Vagina (tissue), 2 donors: ENCODE data around the gene VSTM4.

Experiments used
- CTCF ChIP-seq, 3 experiments: fragments of 450-650 bp in 2 of 3; fragments of 200-600 bp in 1 of 3; sonication (generic) in 1 of 3; IDR thresholded peaks; one replicate each; pipeline ENCODE4 v1.5.1; 2017 to 2019; ENCODE audit warnings: antibody characterized with exemption in 3 of 3, mild to moderate bottlenecking in 2 of 3, moderate library complexity in 2 of 3
- POLR2A ChIP-seq, 2 donors: fragments of 450-650 bp; IDR thresholded peaks; one replicate each; pipeline ENCODE4 v1.6.1; 2017; ENCODE audit warnings: antibody characterized with exemption in 2 of 2, mild to moderate bottlenecking in 2 of 2, moderate library complexity in 2 of 2
- POLR2AphosphoS5 ChIP-seq, 2 donors: sonication (generic); formaldehyde crosslinking; IDR thresholded peaks; one replicate each; pipeline ENCODE4 v1.9.0; 2017; ENCODE audit warnings: antibody characterized with exemption in 2 of 2, mild to moderate bottlenecking in 2 of 2, low read depth in 1 of 2; ENCODE audit not compliant: insufficient read depth in 1 of 2

- no peak for TF ChIP-seq CTCF (IDR thresholded peaks at IDR 0.05)
- TF ChIP-seq POLR2A (IDR thresholded peaks at IDR 0.05): no peak
- TF ChIP-seq POLR2AphosphoS5 (IDR thresholded peaks at IDR 0.05; ENCODE audit: insufficient read depth in 1 of 2, low read depth in 1 of 2): no peak
Observed at GRCh38 chr10:49007129-49007528, 108.2 kb downstream of the VSTM4 start.
